LNCAP (cell line): Measurements from ENCODE around the gene C12orf56.
A peak's percentile ranks its signal among the peaks of the same experiment; 100 is the strongest.

Experiments used
- CTCF ChIP-seq: fragments of 450-650 bp; IDR thresholded peaks from 2 replicates; pipeline ENCODE4 v1.5.1; 2017; ENCODE audit warnings: mild to moderate bottlenecking

C12orf56 gene

GRCh38 chr12:64403707-64404469 is 13.3 kb upstream of the C12orf56 start, which contains the start of gene XPOT:
XPOT (plus strand) TSS chr12:64404392; CDS start chr12:64410036, 5,644 bp downstream.
- no peak for TF ChIP-seq CTCF

- no peak for TF ChIP-seq CTCF
Measured at GRCh38 chr12:64402181-64402580, 11.6 kb upstream of the C12orf56 start.

GRCh38 chr12:64400041-64400440 is 9.5 kb upstream of the C12orf56 start:
- no peak for TF ChIP-seq CTCF

- TF ChIP-seq CTCF, result no peak
Measured at GRCh38 chr12:64395739-64396138, 5.2 kb upstream of the C12orf56 start.

GRCh38 chr12:64392221-64392620 is 1.7 kb upstream of the C12orf56 start:
- peak; percentile 30; the same call in 1 of the 2 replicates for TF ChIP-seq CTCF

- no peak for TF ChIP-seq CTCF
Measured at GRCh38 chr12:64389154-64389553, 1.4 kb downstream of the C12orf56 start.

GRCh38 chr12:64387197-64387816 is 3.3 kb downstream of the C12orf56 start:
- no peak for TF ChIP-seq CTCF
